ENCODE data around the gene UCP3. TPM values are rescaled to one million over a fixed set of nuclear protein-coding genes. Genes with fewer than 3 reads are reported as not detected.

The UCP3 gene
- total RNA-seq, 1 donor from 2014 or later: 2.6 TPM

- Mint-ChIP-seq H3K4me3 (ENCODE audit: low read depth) (peak overlapping the region; percentile 57), H3K36me3 (ENCODE audit: low read depth) (no peaks in the 10 kb centered on the region), H3K4me1 (ENCODE audit: low read depth) (peaks cover 27% of the 10 kb centered on the region), H3K27ac (no peak overlapping the region), H3K9me3 (no peaks in the 10 kb centered on the region), H3K27me3 (ENCODE audit: low read depth) (no peaks in the 10 kb centered on the region)
- no peak for DNase-seq (ENCODE audit: low spot score)
- intact Hi-C loops (cut with micrococcal nuclease): loop anchor here (10.0 kb wide), 1 partner anchor 270 kb away; no protein-coding TSS in a partner anchor
These were observed 43.7 kb downstream of the UCP3 start for GRCh38 chr11:73965076-73965763.

GRCh38 chr11:73963861-73964260 lies 45.0 kb downstream of the UCP3 start:
- H3K27ac Mint-ChIP-seq: no peak overlapping the region
- no peak overlapping the region for H3K4me3 Mint-ChIP-seq (ENCODE audit: low read depth)
- H3K36me3 Mint-ChIP-seq (ENCODE audit: low read depth): no peaks in the 10 kb centered on the region
- DNase-seq (ENCODE audit: low spot score): no peak
- no peaks in the 10 kb centered on the region for H3K9me3 Mint-ChIP-seq
- intact Hi-C loops (cut with micrococcal nuclease): loop anchor here (1.0 to 10.0 kb wide), 4 partner anchors 126 to 357 kb away; no protein-coding TSS in a partner anchor
- H3K4me1 Mint-ChIP-seq (ENCODE audit: low read depth): peaks cover 15% of the 10 kb centered on the region
- no peaks in the 10 kb centered on the region for H3K27me3 Mint-ChIP-seq (ENCODE audit: low read depth)

GRCh38 chr11:73962101-73962705 lies 46.7 kb downstream of the UCP3 start:
- Mint-ChIP-seq H3K9me3 (no peaks in the 10 kb centered on the region), H3K4me3 (ENCODE audit: low read depth) (no peak overlapping the region), H3K27ac (no peak overlapping the region), H3K4me1 (ENCODE audit: low read depth) (peaks cover 10% of the 10 kb centered on the region), H3K27me3 (ENCODE audit: low read depth) (peaks cover 4% of the 10 kb centered on the region), H3K36me3 (ENCODE audit: low read depth) (no peaks in the 10 kb centered on the region)
- intact Hi-C loops (cut with micrococcal nuclease): loop anchor here (10.0 kb wide), 1 partner anchor 273 kb away; no protein-coding TSS in a partner anchor
- DNase-seq (ENCODE audit: low spot score): no peak

GRCh38 chr11:73961321-73961720 lies 47.6 kb downstream of the UCP3 start:
- no peaks in the 10 kb centered on the region for H3K36me3 Mint-ChIP-seq (ENCODE audit: low read depth)
- H3K27ac Mint-ChIP-seq: no peak overlapping the region
- peaks cover 10% of the 10 kb centered on the region for H3K4me1 Mint-ChIP-seq (ENCODE audit: low read depth)
- no peak for DNase-seq (ENCODE audit: low spot score)
- intact Hi-C loops (cut with micrococcal nuclease): loop anchor here (10.0 kb wide), 1 partner anchor 273 kb away; no protein-coding TSS in a partner anchor
- H3K4me3 Mint-ChIP-seq (ENCODE audit: low read depth): no peak overlapping the region
- peaks cover 7% of the 10 kb centered on the region for H3K27me3 Mint-ChIP-seq (ENCODE audit: low read depth)
- H3K9me3 Mint-ChIP-seq: no peaks in the 10 kb centered on the region

GRCh38 chr11:73958521-73959141 lies 50.3 kb downstream of the UCP3 start:
- Mint-ChIP-seq H3K27ac (no peak overlapping the region), H3K27me3 (ENCODE audit: low read depth) (peaks cover 13% of the 10 kb centered on the region), H3K4me3 (ENCODE audit: low read depth) (no peak overlapping the region), H3K36me3 (ENCODE audit: low read depth) (no peaks in the 10 kb centered on the region), H3K9me3 (no peaks in the 10 kb centered on the region), H3K4me1 (ENCODE audit: low read depth) (peaks cover 3% of the 10 kb centered on the region)
- intact Hi-C loops (cut with micrococcal nuclease): no loop called here
- DNase-seq (ENCODE audit: low spot score): no peak

- H3K36me3 Mint-ChIP-seq (ENCODE audit: low read depth): no peaks in the 10 kb centered on the region
- DNase-seq (ENCODE audit: low spot score): no peak
- H3K4me3 Mint-ChIP-seq (ENCODE audit: low read depth): no peak overlapping the region
- H3K27me3 Mint-ChIP-seq (ENCODE audit: low read depth): peaks cover 13% of the 10 kb centered on the region
- intact Hi-C loops (cut with micrococcal nuclease): no loop called here
- H3K27ac Mint-ChIP-seq: no peak overlapping the region
- H3K4me1 Mint-ChIP-seq (ENCODE audit: low read depth): peaks cover 3% of the 10 kb centered on the region
- H3K9me3 Mint-ChIP-seq: no peaks in the 10 kb centered on the region
These were observed 51.1 kb downstream of the UCP3 start for GRCh38 chr11:73957654-73958361.

- H3K9me3 Mint-ChIP-seq: no peaks in the 10 kb centered on the region
- H3K27me3 Mint-ChIP-seq (ENCODE audit: low read depth): peaks cover 13% of the 10 kb centered on the region
- intact Hi-C loops (cut with micrococcal nuclease): no loop called here
- DNase-seq (ENCODE audit: low spot score): no peak
- H3K4me3 Mint-ChIP-seq (ENCODE audit: low read depth): no peak overlapping the region
- peaks cover 3% of the 10 kb centered on the region for H3K4me1 Mint-ChIP-seq (ENCODE audit: low read depth)
- H3K27ac Mint-ChIP-seq: no peak overlapping the region
- no peaks in the 10 kb centered on the region for H3K36me3 Mint-ChIP-seq (ENCODE audit: low read depth)
These were observed 51.8 kb downstream of the UCP3 start for GRCh38 chr11:73956876-73957653.

GRCh38 chr11:73951797-73952196 lies 57.1 kb downstream of the UCP3 start:
- peaks cover 2% of the 10 kb centered on the region for H3K4me1 Mint-ChIP-seq (ENCODE audit: low read depth)
- DNase-seq (ENCODE audit: low spot score): no peak
- intact Hi-C loops (cut with micrococcal nuclease): no loop called here
- H3K4me3 Mint-ChIP-seq (ENCODE audit: low read depth): no peak overlapping the region
- H3K9me3 Mint-ChIP-seq: no peaks in the 10 kb centered on the region
- H3K27ac Mint-ChIP-seq: no peak overlapping the region
- no peaks in the 10 kb centered on the region for H3K36me3 Mint-ChIP-seq (ENCODE audit: low read depth)
- H3K27me3 Mint-ChIP-seq (ENCODE audit: low read depth): peaks cover 9% of the 10 kb centered on the region

- Mint-ChIP-seq H3K27ac (no peak within 1 kb of the TSS), H3K36me3 (ENCODE audit: low read depth) (no peaks in the 10 kb centered on the region), H3K4me3 (ENCODE audit: low read depth) (no peak within 1 kb of the TSS), H3K27me3 (ENCODE audit: low read depth) (peaks cover 4% of the 10 kb centered on the region), H3K9me3 (no peaks in the 10 kb centered on the region), H3K4me1 (ENCODE audit: low read depth) (peaks cover under 1% of the 10 kb centered on the region)
- DNase-seq (ENCODE audit: low spot score): no peak
- intact Hi-C loops (cut with micrococcal nuclease): no loop called here
These were observed 57.8 kb downstream of the UCP3 start, which contains the start of gene DNAJB13 for GRCh38 chr11:73950869-73951710. Gene DNAJB13, plus strand, starts transcription at chr11:73951026. Its CDS starts 44 bp downstream, at chr11:73951070.
